ENCODE data around the gene MYBPH.

Gene MYBPH

DNA sequence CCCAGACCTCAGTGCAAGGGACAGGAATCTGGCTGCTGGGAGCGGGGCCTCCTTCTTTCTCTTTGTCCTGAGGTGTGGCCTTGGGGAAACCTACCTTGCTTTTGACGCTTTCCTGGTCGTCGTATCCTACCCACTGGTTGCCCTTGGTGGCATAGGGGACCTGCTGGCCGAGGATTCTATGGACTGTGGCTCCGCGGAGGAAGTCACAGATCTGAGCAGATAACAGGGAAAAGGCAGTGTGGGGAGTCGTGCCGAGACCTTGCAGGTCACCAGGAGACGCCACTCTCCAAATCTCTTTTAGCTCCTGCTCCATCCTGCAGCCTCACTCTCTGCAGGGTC is 4.0 kb upstream of the MYBPH start:
- Histone ChIP-seq H3K79me2 (ENCODE audit: insufficient read depth, low read length) (no peaks in the 10 kb centered on the region), H2AFZ (ENCODE audit: low read depth, low read length) (no peak overlapping the region), H3K27ac (ENCODE audit: low read length) (no peak overlapping the region), H3K4me3 (ENCODE audit: low read depth in 1 of 2, low read length in 2 of 2) (no peak overlapping the region), H3K4me1 (ENCODE audit: insufficient read depth, low read length) (no peaks in the 10 kb centered on the region), H3K27me3 (ENCODE audit: insufficient read depth, low read length, poor library complexity) (peaks cover 15% of the 10 kb centered on the region), H3K9me3 (ENCODE audit: insufficient read depth, low read length, severe bottlenecking) (no peaks in the 10 kb centered on the region), H4K20me1 (ENCODE audit: insufficient read depth, low read length) (peaks cover 7% of the 10 kb centered on the region; the same call in 1 of the 2 replicates), H3K9ac (ENCODE audit: low read depth, low read length) (no peak overlapping the region), H3K4me2 (ENCODE audit: insufficient read depth, low read length) (no peak overlapping the region), H3K36me3 (ENCODE audit: insufficient read depth, low read length) (no peaks in the 10 kb centered on the region)
- ATAC-seq (ENCODE audit: insufficient read depth, low read depth): no peak
- no peak for DNase-seq
- TF ChIP-seq EZH2 (IDR thresholded peaks at IDR 0.05; ENCODE audit: borderline replicate concordance, low read depth, low read length, severe bottlenecking) (no peak), CTCF (IDR thresholded peaks at IDR 0.05; ENCODE audit: borderline replicate concordance, extremely low read depth, low read length, poor library complexity, severe bottlenecking) (no peak)

GRCh38 chr1:203178821-203179666 is 3.4 kb upstream of the MYBPH start:
- H3K4me3 ChIP-seq (ENCODE audit: low read depth in 1 of 2, low read length in 2 of 2): no peak overlapping the region
- ATAC-seq (ENCODE audit: insufficient read depth, low read depth) (no peak), DNase-seq (no peak)
- no peaks in the 10 kb centered on the region for H3K9me3 ChIP-seq (ENCODE audit: insufficient read depth, low read length, severe bottlenecking)
- no peak overlapping the region for H2AFZ ChIP-seq (ENCODE audit: low read depth, low read length)
- no peaks in the 10 kb centered on the region for H3K36me3 ChIP-seq (ENCODE audit: insufficient read depth, low read length)
- peaks cover 7% of the 10 kb centered on the region; the same call in 1 of the 2 replicates for H4K20me1 ChIP-seq (ENCODE audit: insufficient read depth, low read length)
- H3K4me1 ChIP-seq (ENCODE audit: insufficient read depth, low read length): no peaks in the 10 kb centered on the region
- no peak overlapping the region for H3K9ac ChIP-seq (ENCODE audit: low read depth, low read length)
- no peak for TF ChIP-seq CTCF (IDR thresholded peaks at IDR 0.05; ENCODE audit: borderline replicate concordance, extremely low read depth, low read length, poor library complexity, severe bottlenecking)
- TF ChIP-seq EZH2 (IDR thresholded peaks at IDR 0.05; ENCODE audit: borderline replicate concordance, low read depth, low read length, severe bottlenecking): no peak
- H3K27ac ChIP-seq (ENCODE audit: low read length): no peak overlapping the region
- no peaks in the 10 kb centered on the region for H3K79me2 ChIP-seq (ENCODE audit: insufficient read depth, low read length)
- no peak overlapping the region for H3K4me2 ChIP-seq (ENCODE audit: insufficient read depth, low read length)
- peaks cover 17% of the 10 kb centered on the region for H3K27me3 ChIP-seq (ENCODE audit: insufficient read depth, low read length, poor library complexity)

- no peak for TF ChIP-seq CTCF (IDR thresholded peaks at IDR 0.05; ENCODE audit: borderline replicate concordance, extremely low read depth, low read length, poor library complexity, severe bottlenecking)
- TF ChIP-seq EZH2 (IDR thresholded peaks at IDR 0.05; ENCODE audit: borderline replicate concordance, low read depth, low read length, severe bottlenecking): no peak
- DNase-seq (no peak), ATAC-seq (ENCODE audit: insufficient read depth, low read depth) (no peak)
- no peaks in the 10 kb centered on the region for H3K9me3 ChIP-seq (ENCODE audit: insufficient read depth, low read length, severe bottlenecking)
- H3K4me2 ChIP-seq (ENCODE audit: insufficient read depth, low read length): no peak overlapping the region
- no peaks in the 10 kb centered on the region for H3K79me2 ChIP-seq (ENCODE audit: insufficient read depth, low read length)
- no peak overlapping the region for H3K27ac ChIP-seq (ENCODE audit: low read length)
- H3K36me3 ChIP-seq (ENCODE audit: insufficient read depth, low read length): no peaks in the 10 kb centered on the region
- H3K4me3 ChIP-seq (ENCODE audit: low read depth in 1 of 2, low read length in 2 of 2): no peak overlapping the region
- H3K4me1 ChIP-seq (ENCODE audit: insufficient read depth, low read length): no peaks in the 10 kb centered on the region
- H4K20me1 ChIP-seq (ENCODE audit: insufficient read depth, low read length): peaks cover 5% of the 10 kb centered on the region; the same call in 1 of the 2 replicates
- no peak overlapping the region for H3K9ac ChIP-seq (ENCODE audit: low read depth, low read length)
- no peak overlapping the region for H2AFZ ChIP-seq (ENCODE audit: low read depth, low read length)
- peaks cover 21% of the 10 kb centered on the region for H3K27me3 ChIP-seq (ENCODE audit: insufficient read depth, low read length, poor library complexity)
These were observed 2.5 kb upstream of the MYBPH start for GRCh38 chr1:203178083-203178482.

Measured in DND-41 (cell line).